GM19397 (cell line): Measurements from ENCODE around the gene APMAP.

ENCODE experiments used
- ATAC-seq: cut with Tn5 transposase; IDR thresholded peaks from one replicate; pipeline ENCODE4 v1.9.1; 2021; ENCODE audit warnings: mild to moderate bottlenecking, moderate library complexity; ENCODE audit not compliant: unreplicated experiment

The APMAP gene

DNA sequence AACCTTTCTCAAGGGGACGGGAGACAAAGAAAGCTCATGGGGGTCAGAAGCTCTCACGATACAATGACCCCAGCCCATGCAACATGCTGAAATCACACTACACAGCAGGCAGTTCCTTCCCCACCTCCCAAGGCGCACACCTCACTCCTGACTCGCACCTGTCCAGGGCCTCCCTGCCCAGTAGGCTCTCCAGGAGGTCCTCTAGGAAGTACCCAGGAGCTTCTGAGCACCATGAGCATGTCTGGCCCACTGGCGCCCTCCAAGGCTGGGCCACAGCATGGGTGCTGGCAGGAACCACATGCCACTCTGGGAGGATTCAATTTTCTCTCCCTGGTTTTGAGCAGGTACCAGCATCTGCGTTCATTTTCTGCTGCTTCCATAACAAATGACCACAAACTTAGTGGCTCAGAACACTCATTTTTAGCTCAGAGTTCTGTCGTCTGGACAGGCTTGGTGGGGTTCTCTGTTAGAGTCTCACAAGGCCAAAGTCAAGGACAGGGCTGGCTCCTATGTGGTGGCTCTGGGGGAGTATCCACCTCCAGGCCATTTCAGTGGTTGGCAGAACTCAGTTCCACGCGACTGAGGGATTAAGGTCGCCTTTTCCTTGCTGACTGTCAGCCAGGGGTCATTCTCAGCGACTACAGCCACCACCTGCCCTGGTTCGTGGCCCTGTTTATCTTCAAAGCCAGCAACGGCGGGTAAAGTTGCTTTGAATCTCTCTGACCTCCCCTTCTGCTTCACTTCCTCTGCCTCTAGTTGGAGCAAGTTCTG is 32.7 kb upstream of the APMAP start:
- ATAC-seq = no peak

DNA sequence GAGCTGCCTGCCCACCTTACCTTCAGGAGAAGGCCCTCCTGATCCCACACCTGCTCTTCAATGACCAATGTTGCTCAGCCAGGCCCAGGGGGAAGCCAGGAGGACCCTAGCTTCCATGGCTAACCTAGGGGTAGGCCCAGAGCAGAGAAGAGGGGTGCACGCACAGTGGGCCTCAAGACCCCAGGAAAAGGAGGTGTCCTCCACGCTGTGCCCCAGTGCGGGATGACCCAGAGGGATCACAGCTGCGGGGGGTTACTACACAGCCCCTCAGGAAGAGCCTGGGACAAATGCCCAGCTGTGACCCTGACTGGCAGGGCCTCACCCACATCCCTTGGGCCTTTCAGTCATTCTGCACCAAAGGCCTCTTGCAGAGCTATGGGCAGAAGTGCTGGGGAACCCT is 31.6 kb upstream of the APMAP start:
- ATAC-seq = no peak

DNA sequence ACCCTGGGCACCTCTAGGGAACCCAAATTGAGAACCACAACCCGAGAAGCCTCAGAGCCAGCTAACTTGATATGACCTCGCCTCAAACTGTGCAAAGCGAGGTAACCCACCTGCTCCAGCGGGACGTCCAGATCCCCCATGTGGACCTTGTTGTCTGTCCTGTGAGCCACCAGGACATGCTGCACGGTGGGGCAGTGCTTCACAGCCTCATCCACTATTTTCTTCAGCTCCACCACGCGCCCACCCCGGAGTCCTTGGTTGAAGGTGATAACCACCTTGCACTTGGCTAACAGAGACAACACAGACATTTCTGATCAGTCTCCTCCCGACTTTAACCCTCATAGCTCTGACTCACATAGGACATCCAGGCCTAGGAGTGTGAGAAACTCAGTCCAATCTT is 30.8 kb upstream of the APMAP start:
- no peak for ATAC-seq

DNA sequence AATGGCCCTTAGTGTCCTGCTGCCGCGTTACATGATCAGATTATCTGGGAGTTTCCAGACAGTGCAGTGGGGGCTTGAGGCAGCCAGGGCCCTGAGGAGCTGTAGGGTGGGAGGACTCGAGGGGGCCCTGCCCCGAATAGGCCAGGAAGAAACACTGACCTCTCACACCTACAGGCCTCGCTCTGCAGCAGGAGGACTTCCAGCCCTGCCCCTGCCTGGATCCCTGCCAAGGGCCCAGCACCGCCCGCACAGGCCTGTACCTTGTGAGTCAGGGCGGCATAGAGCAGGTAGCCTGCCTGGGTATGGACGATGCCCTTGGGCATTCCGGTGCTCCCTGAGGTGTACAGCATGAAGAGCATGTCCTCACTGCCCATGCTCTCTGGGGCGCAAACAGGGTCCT is 30.1 kb upstream of the APMAP start:
- no peak for ATAC-seq

DNA sequence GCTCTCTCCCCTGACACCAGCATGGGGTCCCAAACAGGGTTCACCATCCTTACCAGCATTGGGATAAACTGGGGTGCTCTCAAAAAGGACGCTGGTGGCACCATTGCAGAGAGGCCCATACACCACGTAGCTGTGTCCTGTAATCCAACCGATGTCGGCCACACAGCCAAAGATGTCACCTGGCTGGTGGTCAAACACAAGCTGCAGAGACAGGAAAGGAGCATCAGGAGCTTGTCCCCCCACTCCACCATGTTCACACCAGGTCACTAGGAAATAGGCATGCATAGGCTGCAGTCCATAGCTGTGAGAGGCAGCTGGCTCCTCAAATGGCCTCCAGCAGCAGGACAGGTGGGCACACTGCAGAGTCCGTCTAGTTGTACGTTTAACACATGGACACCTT is 28.8 kb upstream of the APMAP start:
- ATAC-seq = no peak

DNA sequence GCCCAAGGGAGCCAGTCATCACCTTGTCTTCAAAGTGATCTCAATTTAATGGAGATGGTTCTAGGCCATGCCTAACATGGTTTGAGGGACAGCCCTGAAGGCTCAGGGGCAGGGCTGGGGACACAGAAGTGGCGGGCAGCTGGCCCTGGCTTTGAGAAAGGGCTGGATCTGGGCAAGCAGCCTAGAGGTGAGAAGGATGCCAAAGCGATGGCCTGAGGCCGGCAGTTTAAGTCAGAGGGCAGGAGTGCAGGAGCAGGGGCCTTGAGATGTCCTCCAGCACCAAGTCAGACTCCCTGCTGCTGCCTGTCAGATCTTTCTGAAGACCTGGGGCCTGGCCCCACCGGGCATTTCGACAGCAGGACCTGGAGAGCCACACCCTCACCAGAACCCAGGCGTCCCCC is 28.4 kb upstream of the APMAP start:
- no peak for ATAC-seq

DNA sequence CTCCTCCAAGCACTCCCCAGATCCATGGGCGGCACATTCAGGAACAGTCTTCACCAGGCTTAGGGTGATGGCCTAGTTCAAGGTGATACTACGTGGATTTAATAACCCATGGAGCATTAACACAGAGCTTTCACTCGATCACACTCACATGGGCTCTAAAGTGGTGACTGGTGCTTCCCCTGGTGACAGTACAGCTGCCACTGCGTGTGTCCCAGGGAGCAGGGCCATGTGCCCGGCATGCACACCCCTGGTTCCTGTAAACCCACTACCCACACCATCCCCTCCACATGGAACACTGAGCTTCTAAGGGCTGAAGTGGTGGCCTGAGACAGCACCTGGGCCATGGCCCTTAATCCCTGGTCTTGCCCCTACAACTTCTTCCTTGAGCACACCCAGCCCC is 27.8 kb upstream of the APMAP start:
- no peak for ATAC-seq

DNA sequence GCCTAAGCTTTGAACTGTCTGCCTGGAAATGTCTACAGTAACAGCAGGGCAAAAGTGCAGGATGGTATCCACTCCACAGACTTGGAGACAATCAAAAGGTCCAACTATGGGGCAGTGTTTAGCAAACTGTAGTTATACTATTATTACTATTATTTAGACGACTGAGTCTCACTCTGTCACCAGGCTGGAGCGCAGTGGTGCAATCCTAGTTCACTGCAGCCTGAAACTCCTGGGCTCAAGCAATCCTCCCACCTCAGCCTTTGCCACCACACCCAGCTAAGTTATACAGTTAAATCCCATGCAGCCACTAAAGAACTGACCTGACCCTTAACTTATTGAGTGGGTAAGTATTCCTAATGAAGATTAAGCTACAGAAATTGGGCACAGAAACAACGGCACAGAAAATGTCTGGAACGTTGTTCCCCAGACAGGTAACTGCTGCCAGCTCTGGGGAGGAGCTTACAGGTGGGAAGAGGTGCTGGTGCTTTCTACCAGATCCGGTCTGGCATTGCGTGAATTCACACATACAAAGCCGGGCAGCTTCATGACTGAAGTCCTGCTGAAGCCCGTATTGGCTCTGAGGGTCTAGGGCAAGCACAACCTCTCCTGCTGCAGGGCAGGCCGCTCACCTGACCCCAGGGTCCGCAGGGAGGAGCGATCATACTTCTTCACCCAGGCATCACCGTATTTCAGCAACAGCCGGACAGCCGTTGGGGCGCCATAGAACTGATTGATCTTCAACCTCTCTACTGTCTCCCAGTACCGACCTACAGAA is 27.0 kb upstream of the APMAP start:
- ATAC-seq = no peak

DNA sequence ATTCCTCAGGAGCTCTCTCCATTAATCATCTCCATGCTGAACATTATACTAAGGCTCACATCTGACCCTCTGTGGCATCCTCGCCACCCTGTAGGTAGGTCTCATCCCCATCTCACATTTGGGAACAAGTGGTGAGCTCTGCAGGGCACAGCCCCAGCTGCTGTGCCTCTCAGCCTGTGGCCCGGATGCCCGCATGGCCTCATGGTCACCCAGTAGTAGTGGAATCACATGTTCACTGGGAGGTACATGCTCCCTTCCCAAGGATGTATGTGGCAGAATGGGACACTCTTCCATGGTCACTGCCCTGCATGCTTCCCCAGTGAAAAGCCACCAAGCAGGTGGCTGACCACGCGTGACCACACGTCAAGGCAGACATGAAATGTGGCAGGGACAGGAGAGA is 26.3 kb upstream of the APMAP start:
- ATAC-seq = no peak

DNA sequence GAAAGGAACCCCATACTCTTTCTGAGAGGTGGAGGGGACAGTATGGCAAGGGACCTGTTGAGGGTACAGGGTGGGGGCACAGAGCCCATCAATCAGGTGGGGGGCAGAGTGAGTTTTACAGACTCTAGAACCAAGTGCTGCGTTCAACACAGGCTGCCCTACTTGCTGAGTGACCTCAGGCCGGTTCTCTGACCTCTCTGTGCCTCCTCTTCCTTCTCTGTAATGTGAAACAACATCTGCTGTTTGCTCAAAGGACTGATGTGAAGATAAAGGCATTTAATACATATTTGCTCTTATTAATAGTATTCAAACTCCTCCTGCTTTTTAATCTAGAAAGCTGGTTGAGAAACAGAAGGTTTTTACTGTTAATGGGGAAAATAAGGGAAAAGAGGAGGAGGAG is 25.9 kb upstream of the APMAP start:
- no peak for ATAC-seq

DNA sequence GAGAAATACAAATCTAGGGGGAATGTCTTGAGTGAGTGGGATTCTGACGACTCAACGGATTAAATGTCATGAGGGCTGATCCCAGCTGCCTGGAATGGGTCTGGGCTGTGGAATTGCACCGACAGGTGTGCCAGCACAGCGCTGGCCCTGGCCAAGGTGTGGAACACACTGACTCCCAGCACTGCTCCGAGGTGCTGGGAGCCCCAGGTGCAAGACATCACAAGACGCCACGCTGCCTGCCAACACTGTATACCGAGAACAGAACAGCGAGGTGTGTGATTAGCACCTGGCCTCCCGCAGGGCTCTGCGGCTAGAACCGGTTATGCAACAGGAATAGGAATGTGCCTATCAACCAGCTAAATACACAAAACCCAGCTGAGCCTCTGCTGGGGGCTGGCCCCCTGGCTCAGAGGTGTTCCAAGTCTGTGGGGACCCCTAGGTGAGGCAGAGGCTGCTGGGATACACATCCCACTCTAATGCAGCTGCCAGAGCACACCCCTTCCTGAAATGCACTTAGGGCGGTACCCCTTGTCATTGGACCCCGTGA is 24.8 kb upstream of the APMAP start:
- no peak for ATAC-seq

DNA sequence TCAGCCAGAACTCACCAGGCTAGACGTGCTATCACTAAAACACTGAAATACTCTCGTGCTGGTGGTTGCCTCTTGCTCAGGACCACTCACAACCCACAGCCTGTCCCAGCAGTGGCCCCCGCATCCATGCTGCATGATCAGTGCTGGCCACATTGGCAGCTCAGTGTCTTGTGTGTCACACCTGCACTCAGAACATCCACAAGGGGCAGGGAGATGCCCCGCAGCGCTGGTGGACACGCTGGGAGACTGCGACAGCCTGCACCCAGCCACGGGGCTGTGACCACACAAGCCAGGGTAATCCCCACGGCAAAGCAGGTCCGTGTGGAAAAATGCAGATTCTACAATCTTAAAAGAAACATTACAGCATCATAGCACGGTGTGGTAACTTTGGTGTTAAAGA is 23.9 kb upstream of the APMAP start:
- no peak for ATAC-seq

DNA sequence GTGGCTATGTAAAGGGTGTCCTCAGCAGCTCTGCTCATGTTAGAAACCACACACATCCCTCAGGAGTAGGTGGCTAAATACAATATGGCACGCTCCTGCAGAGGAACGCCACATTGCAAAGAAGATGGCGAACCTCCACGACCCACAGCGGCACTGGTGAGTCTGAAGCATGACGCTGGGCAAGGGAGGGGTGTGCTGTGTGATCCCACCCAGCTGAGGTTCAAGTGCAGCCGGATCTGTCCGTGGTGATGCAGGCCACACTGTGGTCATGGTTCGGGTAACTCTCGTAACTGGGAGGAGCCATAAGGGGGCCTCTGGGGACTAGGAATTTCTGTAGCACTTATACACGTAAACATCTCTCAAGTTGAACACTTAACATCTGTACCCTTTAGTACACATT is 23.4 kb upstream of the APMAP start:
- no peak for ATAC-seq

DNA sequence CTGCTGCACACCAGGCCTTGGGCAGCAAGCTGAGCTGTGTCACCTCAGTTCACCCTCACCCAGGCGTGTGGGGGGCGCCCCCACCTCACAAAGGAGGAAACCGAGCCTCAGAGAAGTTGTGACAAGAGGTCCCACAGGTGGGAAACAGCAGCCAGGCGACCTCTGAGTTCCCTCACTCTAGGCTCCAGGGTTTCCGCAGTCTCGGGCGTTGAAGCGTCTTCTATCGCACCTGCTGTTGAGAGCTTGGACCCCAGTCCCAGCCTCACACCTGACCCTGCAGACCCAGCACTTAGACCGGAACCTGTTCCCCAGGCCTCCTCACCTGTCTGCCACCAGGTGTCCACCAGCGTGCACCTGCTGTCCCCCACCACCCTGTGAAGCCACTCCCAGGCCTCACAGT is 22.3 kb upstream of the APMAP start:
- no peak for ATAC-seq

DNA sequence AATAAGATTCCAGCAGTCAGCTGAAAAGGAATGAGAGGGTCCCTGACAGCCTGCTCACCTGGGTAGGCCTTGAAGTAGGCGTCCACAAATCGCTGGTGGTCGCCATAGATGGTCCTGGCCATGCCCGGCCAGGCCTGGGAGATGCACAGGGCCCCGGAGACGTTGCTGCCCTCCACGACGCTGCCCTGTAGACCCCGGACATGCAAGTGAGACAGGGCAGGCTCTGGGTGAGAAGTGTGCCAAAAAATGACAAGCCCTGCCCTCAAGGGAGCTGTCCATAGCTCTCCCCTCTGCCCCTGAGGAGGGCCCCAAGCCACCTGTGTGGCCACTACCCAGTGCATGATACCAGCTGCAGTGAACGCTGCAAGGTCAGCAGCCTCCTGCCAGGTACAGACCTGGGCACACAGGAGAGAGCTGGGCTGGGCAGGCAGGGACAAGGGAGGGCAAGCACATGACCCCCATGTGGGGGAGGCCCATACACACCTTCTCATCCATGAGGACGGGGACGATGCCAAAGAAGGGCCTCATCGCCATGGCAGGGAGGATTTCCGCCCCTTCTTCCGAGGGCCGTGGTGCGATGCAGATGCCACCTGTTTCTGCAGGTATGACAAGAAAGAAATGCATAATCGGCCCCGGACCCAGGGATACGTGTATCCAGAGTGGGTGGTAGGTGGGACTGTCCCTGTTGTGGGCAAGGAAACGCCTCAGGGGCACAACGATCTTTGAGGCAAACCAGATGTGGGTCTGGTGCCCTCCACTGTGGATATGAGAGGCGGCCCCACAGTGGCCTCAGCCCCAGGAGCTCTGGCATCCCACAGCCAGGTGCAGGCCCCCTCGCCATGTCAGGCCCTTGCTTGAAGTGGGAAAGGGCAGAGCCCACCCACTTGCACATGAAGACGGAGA is 21.2 kb upstream of the APMAP start:
- ATAC-seq = no peak

DNA sequence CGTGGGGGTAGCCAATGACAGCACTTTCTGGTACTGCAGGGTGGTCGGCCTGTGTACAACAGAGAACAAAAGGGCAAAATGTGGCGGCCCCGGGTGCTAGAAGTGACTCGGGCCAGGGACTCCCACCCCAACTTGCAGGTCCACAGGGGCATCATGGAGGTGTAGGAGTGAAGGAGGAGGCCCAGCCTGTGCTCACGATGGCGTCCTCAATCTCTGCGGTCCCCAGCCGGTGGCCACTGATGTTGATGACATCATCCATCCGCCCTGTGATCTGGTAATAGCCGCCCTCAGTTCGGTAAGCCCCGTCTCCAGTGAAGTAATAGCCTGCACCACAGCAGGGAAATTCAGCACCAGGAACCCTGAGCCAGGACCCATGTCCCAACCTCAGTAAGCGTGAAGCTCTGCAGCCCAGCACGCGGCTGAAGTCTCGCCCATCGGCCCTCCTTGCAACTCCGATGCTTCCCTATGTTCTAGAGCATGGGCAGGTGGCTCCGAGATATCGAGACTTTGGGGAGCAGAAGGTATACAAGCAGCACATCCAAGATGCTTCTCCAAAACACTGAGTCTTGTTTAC is 20.2 kb upstream of the APMAP start:
- ATAC-seq = no peak

DNA sequence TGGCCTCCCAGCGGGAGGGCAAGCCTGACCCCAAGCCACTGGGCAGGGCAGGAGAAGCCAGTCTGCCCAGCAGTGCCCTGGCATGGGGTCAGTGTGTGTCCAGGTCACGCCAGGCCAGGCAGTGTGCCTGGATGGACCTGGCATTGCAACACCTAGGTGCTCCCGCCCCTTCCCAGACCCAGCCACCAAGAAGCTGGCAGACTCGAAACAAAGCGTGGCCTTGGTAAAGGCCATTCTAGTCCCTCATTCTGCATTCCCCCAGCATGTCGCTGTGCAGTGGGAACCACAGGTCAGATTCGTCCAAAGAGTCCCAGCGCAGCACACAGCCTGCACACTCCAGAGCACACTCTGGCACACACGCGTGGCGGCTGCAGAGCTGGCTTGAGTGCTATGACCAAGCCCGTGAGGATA is 19.3 kb upstream of the APMAP start:
- no peak for ATAC-seq

DNA sequence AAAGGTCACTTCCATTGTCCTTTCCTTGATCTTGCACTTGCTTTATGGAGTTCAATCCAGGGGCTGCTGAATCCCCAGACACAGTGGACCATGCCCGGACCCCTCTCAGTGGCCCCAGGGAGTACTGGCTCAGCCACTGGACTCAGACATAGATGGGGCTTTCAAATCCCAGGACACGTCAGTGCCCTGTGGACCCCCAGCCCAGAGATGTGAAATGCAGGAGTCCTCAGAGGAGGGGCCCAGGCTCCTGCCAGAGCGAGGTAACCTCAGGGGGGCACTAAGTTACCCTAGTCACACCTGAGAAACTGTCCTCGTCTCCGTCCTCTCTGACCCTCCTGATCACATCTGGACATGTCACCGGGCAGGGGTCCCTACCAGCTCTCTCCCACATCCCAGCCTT is 18.7 kb upstream of the APMAP start:
- ATAC-seq = no peak

DNA sequence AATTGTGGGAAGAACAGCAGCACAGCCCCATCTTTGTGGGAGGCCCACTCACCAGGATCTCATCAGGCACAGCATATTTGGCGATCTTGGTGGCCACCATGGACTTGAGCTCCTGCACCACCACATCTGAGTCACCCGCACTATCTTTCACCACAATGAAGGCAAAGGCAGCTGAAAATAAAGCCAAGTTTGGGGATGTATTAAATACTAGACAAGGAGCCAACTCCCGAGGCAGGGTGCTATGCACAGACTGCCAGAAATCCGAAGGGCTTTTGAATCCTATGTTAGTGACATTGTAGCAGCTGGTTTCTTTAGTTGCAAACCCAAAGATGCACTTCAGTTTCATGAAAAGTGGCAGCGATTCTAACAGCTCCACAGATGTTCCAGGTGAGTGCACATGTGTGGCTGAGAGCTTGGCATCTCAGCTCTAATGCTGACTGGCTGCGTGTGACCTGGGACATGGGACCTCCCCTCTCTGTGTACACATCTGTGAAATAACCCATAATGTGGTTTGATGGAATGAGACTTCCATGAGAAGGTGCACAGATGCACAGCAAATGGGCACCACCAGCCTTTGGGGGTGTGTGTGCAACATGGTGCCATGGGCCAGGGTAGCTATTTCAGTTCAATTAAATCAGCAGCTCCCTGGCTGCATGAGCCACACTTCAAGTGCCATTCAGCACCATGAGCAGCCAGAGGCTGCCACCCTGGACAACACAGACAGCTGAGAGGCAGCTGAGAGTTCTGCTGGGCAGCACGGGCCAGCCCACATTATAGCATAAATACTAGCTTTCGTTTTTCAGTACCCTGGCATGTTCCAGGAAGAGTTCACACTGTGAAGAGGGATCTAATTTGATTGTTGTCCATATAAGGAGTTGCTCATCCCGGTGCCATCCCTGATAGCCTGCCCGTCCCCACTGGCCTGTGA is 16.9 kb upstream of the APMAP start:
- ATAC-seq = no peak
